GM19468 (cell line): ENCODE data around the gene HTD2.

Experiments used
- ATAC-seq: cut with Tn5 transposase; IDR thresholded peaks from one replicate; pipeline ENCODE4 v1.9.1; 2021; ENCODE audit warnings: mild to moderate bottlenecking, moderate library complexity, moderate number of reproducible peaks; ENCODE audit not compliant: unreplicated experiment; ENCODE audit errors: extremely low read depth

The HTD2 gene

GRCh38 chr3:58353722-58354553, 47.6 kb downstream of the HTD2 start:
- no peak for ATAC-seq

- ATAC-seq: peak; percentile 73
These were observed 48.9 kb downstream of the HTD2 start for GRCh38 chr3:58355179-58355578.

- no peak for ATAC-seq
These were observed 49.7 kb downstream of the HTD2 start for GRCh38 chr3:58356054-58356453.

- ATAC-seq: no peak
These were observed 51.1 kb downstream of the HTD2 start for GRCh38 chr3:58357402-58357801.

- ATAC-seq: no peak
These were observed 51.8 kb downstream of the HTD2 start for GRCh38 chr3:58358092-58358491.

- ATAC-seq: no peak
These were observed 52.5 kb downstream of the HTD2 start for GRCh38 chr3:58358808-58359207.

GRCh38 chr3:58359621-58360020, 53.3 kb downstream of the HTD2 start:
- ATAC-seq: no peak

- ATAC-seq: no peak
These were observed 55.5 kb downstream of the HTD2 start for GRCh38 chr3:58361866-58362265.

GRCh38 chr3:58366699-58367098, 60.4 kb downstream of the HTD2 start:
- no peak for ATAC-seq

- ATAC-seq: no peak
These were observed 62.7 kb downstream of the HTD2 start for GRCh38 chr3:58369038-58369437.
